ENCODE data around the gene PCSK6.

The PCSK6 gene

GRCh38 chr15:101351736-101352135 is 137.8 kb downstream of the PCSK6 start:
- DNase-seq, result no peak

- no peak for DNase-seq
Measured at GRCh38 chr15:101349047-101349951, 140.2 kb downstream of the PCSK6 start.

- no peak for DNase-seq
Measured at GRCh38 chr15:101348643-101349042, 140.9 kb downstream of the PCSK6 start.

DNA sequence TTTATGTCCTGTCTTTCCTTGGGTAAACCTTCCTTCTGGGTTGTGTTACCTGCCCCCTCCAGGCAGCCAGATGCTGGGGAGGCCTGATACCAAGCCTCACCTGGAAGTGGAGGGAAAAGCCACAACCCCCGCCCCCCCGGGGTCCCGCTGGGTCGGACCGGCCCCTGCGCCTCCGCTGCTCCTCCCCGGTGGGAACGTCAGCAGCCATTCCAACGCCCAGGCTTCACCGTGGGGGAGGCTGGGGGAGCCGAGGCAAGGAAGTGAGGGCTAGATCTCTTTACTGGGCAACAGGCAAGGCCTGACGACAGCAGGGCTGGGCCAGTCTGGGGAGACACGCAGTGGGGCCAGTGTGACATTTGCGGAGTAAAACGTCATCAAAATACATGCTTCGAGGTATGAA is 141.5 kb downstream of the PCSK6 start:
- no peak for DNase-seq

DNA sequence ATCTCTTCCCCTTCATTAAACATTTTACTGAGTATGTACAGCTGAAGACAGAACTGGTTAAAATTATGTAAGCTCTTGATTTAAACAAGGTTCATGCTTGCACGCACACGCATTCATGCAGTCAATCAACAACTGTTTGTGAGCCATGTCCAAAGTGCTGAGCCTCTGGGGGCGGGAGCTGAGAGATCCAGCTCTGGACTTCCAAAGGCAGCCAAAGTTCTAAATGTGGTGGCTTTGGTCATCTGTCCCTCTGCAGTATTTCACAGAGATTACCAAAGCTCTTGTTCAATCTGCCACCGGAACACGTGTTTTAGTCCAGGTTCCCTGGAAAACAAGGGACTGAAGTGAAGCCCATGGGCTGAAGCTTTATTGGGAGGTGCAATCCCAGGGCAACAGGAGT is 142.1 kb downstream of the PCSK6 start:
- no peak for DNase-seq

DNA sequence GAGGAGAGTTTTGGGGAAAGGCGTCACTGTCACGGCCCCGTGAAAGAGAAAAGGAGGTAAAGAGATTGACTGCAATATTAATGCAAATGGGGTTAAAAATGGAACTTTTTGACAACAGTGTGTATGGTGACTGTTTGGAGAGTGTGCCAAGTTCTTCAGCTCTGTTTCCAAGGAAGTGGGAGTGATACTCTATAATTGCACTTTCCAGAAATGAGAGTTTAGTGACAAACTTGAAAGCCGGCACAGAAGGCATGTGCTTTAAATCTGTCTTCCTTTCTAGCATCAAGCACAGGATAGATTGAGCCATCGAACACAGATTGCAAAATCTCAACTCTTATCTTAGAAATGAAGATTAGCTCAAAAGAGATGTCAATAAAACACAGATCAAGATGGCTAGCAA is 142.6 kb downstream of the PCSK6 start:
- no peak for DNase-seq

GRCh38 chr15:101342056-101342455 is 147.5 kb downstream of the PCSK6 start:
- no peak for DNase-seq

- no peak for DNase-seq
Measured at GRCh38 chr15:101338502-101339057, 150.9 kb downstream of the PCSK6 start.

- DNase-seq, result no peak
Measured at GRCh38 chr15:101337976-101338375, 151.5 kb downstream of the PCSK6 start.

DNA sequence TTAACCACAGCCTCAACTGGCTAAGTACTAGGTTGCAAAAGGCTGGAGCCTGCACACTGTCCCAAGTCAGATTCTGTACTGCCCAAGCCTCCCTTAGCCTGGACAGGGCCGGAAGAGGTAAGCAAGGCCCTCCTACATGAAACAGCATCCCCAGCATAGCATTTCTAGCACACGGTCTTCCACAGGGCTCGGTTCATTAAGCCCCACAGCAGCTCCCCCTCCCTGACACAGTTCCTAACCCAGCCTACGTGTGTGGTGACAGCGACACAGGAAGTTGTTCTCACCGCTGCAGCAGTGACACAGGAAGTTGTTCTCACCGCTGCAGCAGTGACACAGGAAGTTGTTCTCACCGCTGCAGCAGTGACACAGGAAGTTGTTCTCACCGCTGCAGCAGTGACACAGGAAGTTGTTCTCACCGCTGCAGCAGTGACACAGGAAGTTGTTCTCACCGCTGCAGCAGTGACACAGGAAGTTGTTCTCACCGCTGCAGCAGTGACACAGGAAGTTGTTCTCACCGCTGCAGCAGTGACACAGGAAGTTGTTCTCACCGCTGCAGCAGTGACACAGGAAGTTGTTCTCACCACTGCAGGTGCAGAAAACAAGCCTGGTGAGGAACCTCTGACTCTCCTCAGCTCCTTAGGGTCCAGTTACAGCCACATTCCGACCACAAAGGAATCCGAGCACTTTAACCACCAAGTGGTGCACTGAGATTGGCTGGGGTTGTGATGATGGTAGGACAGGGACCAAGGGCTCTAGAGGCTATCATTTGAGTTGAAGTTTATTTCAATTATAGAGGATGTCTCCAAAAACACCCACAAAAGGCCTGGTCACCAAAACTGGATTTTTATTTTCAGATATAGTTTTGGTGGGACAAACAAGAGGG is 155.4 kb downstream of the PCSK6 start:
- DNase-seq, result peak; percentile 62

- no peak for DNase-seq
Measured at GRCh38 chr15:101332061-101332467, 157.4 kb downstream of the PCSK6 start.

DNA sequence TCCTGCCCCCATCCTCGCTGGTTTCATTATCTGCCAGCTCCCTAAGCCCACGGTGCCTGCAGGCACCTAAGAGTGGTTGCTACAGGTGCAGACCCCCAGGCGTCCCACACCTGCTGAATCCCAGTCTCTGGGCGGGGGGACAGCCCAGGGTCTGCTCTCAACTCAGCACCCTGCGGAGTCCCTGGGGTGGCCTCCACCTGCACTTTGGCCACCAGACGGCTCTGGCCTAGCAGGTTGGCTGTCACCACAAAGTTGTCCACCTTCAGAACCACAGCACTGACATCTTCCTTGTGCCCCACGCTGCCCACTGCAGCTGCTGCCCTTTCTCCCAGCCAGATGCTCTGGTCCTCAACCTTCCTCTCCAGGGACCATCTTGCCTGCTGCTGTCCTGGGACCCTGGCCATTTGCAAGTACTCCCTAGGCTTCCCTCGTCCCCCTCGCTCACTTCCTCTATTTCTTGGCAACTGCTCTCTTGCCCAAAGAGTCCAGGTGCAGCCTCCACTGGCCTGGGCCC is 159.6 kb downstream of the PCSK6 start:
- DNase-seq, result no peak

DNA sequence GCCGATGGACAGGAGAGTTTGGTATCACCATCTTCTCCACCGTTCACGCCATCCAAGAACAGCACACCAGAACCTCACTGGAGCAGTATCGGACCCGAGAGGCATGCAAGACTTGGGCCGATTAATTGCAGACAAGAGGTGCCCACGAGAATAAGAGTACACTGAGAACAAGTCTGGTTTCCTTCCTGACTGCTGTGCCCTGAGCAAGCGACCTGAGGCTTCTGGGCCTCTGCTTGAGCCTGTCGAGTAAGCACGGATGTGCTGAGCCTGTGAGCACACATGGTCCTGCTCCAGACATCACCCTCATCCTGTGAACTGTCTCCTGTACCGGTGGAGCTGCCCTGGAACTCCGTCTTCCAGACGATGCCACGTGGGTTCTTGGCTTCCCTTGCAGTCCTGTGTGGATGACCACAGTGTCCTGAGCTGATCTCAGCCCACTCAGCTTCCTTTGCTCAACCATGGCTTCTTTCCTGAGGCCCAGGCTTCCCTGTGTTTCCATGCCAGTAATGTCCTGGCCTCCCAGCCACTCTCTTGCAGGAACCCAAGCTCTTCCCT is 160.1 kb downstream of the PCSK6 start:
- DNase-seq, result no peak

DNA sequence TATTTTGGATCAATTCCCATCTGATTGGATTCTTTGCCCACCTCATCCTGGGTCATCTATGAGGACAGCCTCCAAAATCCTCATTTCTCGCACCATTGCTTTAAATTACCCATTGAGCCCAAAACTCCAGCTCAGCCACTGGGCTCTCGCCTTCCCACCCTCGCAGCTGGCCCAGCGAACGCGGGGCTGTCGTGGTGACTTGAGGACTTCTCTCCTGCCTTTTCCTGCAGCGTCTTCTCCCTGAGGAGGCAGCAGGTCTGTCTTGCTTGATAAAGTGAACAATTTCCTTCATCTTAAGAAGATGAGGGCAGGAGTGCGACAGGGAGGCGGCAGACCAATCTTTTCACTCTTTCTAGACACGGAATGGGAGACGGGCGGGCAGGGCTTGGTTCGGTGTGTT is 161.5 kb downstream of the PCSK6 start:
- DNase-seq, result no peak

DNA sequence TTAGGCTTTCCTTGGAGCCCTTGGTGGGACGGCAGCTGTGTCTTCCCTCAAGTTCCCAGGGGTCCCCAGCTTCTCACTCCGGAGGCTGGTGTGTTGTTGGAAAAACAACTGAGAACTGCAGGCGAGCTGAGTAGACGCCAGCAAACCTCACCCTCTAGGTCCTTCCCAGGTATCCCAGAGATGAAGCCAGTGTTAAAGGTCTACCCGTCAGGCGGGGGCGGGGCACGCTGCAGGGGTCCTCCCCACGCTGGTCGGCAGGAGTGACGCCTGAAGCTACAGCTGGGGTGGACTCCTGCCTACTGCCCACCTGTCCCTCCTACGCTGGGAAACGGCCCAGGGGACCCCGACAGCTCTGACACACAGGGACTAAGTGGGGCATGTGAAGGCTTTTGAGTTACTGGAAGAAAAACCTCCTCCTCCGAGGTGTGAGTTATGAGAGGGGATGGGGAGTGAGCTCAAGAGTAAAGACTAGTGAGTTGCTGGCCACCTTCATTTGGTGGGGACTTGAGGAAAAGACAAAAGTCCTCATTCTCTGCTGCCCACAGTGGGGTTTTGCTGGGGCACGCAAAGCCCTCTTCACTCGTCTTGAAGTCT is 162.3 kb downstream of the PCSK6 start:
- no peak for DNase-seq

- DNase-seq, result no peak
Measured at GRCh38 chr15:101326462-101327146, 162.9 kb downstream of the PCSK6 start.

GRCh38 chr15:101326026-101326315 is 163.5 kb downstream of the PCSK6 start:
- no peak for DNase-seq

DNA sequence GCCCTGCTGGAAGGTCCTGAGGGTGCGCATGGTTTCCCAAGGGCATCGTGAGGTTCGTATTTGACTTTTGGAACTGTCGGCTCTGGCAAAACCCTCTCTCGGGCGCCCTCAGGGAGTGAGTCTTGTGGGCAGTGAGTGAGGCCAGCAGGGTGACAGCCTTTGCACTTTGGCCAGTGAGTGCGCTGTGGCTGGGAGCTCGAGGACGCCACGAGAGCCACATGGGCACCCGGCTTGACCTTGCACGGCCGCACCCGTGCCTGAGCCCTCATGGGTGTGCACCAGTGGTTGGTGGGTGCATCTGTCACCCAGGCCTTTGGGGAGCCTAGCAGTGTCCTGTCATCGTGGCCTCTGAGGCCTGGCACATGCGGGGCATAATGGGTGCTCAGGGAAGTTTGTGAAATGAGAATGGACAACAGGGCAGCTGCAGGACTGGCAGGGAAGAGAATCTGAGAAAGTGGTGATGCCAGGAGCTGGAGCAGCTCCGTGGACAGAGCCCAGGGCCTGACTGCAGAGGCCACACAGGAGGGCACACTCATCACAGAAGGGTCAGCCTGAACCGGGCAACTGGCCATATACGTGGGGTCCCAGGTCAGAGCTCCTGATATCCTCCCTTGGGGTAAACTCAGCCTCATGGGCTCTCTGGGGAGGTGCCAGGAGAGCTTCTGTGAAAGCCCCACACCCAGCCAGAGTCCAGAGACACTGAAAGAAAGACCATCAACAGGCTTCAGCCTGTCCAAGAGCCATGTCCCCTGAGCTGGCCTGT is 164.1 kb downstream of the PCSK6 start:
- no peak for DNase-seq

- no peak for DNase-seq
Measured at GRCh38 chr15:101324524-101325177, 164.9 kb downstream of the PCSK6 start.

DNA sequence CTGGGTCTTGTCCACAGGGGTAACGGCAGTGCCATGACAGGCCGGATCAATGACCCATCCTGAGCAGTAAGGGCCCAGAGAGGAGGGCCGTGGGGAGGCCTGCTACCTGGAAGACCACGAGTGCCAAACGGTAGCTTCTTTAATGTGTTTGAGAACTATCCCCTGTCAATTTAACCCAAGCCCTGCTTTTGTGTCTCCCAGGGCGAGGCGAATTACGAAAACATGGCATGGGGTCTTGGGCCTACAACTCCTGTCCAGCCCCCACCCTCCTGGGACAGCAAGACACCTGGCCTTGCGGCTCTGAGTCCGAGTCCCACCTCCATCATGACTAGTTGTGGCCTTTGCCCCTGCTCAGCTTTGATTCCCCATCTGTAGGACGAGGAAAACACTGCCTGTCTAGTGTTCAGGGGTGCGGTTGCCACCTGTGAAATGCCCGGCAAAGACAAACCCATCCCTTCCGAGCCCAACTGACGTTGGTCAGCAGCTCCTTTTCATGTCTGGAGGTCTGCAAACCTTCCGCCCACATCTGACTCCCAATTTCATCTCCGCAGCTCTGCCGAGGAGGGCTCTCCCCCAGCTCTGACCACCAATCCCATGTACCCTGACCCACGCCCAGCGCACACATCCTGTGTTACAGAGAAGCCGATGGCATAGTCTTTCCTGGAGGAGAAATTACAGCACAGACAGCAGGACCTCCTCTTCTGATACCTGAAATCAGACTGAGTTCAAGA is 165.5 kb downstream of the PCSK6 start:
- no peak for DNase-seq
